WERI-Rb-1 (cell line): Measurements from ENCODE around the gene RSPH1.
"Not testable (repeated sequence)": the region's sequence is repeated elsewhere in the genome, so short reads cannot be mapped to it uniquely, and the experiment has no call there.

Experiments
- DNase-seq: peaks from one replicate; pipeline ENCODE4 v3.0.0-alpha.2; 2020
- H3K27ac ChIP-seq: fragments of 250-450 bp; sonication (Bioruptor Pico); 2 replicates; pipeline ENCODE4 v1.5.1; 2020; ENCODE audit warnings: mild to moderate bottlenecking, moderate library complexity
- H3K27me3 ChIP-seq: fragments of 250-450 bp; sonication (Bioruptor Pico); 2 replicates; pipeline ENCODE4 v1.5.1; 2021; ENCODE audit warnings: mild to moderate bottlenecking, low read depth, moderate library complexity; ENCODE audit not compliant: insufficient read depth, severe bottlenecking
- H3K36me3 ChIP-seq: fragments of 250-450 bp; sonication (Bioruptor Pico); 2 replicates; pipeline ENCODE4 v1.5.1; 2020; ENCODE audit warnings: mild to moderate bottlenecking, moderate library complexity
- H3K4me3 ChIP-seq: 2 replicates; pipeline ENCODE4 v1.5.1; 2011; ENCODE audit warnings: low read depth, mild to moderate bottlenecking, control low read depth, low read length
- H3K9me3 ChIP-seq: fragments of 250-450 bp; sonication (Bioruptor Pico); 2 replicates; pipeline ENCODE4 v1.5.1; 2021; ENCODE audit warnings: mild to moderate bottlenecking, moderate library complexity; ENCODE audit not compliant: severe bottlenecking
- TF ChIP-seq, protein P1 (sequence below): IDR thresholded peaks from 2 replicates; pipeline ENCODE4 v1.5.1; 2011; ENCODE audit warnings: low read depth, mild to moderate bottlenecking, control low read depth, inconsistent platforms, low read length

Gene RSPH1

DNA sequence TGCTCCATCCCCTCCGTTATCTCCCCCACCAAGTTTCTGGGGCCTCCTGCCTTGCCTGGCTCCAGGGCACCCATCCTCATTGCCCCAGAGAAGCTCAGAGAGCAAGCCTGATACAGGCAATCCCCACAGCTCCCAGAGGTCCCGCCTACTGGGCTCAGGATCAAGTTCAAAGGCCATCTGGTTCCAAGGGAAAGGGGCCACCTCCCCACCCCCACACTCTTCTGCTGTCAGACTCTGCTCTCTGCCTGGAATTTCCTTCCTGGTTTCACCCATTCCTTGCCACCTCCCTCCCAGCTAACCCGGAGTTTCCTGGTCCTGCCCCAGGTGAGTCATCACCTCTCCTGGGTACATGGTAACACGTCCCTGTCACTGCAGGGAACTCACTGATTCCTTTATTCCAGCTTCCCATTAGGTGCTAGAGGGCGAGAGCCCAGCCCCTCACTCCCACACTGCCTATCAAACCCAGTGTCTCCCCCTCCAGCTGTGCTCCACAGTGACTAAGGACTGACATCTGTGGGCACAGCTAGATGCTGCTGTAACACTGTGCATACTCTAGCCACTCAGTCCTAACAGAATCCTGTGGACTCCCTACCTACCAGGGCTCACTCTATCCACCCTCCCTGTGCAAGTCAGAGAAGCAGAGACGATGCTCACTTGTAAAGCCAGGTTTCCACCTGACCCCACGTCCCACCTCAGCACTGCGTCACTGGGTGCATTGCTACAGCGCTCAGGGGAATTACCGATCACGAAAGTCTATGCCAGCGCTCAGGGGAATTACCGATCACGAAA, 21.8 kb downstream of the RSPH1 start:
- Histone ChIP-seq H3K36me3 (no peaks in the 10 kb centered on the region), H3K4me3 (no peak overlapping the region), H3K27ac (no peak overlapping the region), H3K9me3 (no peaks in the 10 kb centered on the region), H3K27me3 (no peaks in the 10 kb centered on the region)
- TF ChIP-seq, protein P1, sequence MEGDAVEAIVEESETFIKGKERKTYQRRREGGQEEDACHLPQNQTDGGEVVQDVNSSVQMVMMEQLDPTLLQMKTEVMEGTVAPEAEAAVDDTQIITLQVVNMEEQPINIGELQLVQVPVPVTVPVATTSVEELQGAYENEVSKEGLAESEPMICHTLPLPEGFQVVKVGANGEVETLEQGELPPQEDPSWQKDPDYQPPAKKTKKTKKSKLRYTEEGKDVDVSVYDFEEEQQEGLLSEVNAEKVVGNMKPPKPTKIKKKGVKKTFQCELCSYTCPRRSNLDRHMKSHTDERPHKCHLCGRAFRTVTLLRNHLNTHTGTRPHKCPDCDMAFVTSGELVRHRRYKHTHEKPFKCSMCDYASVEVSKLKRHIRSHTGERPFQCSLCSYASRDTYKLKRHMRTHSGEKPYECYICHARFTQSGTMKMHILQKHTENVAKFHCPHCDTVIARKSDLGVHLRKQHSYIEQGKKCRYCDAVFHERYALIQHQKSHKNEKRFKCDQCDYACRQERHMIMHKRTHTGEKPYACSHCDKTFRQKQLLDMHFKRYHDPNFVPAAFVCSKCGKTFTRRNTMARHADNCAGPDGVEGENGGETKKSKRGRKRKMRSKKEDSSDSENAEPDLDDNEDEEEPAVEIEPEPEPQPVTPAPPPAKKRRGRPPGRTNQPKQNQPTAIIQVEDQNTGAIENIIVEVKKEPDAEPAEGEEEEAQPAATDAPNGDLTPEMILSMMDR = no peak
- peak; percentile 54 for DNase-seq

DNA sequence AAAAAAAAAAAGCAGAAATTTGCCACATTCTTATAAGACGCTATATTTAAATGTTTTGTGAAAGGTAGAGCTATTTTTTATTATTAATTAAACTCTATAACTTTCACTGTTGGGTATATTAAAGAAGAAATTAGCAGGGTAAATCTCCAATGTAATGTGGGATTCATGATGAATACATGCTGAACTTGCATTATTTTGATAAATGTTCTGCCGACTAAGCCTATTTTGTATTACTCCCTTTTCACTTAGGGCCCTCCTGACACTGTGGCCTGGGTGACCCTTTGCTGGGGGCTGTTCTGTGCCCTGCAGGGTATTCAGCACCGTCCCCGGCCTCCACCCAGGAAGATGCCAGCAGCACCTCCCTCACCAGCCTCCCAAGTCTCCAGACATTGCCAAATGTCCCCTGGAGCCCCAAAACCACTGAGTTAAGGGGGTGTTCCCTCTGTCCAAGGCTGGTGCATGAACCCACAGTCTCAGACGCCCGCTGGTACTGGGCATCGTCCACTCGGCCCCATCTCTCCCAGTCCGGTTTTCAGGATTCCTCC, 22.5 kb downstream of the RSPH1 start:
- Histone ChIP-seq H3K4me3 (no peak overlapping the region), H3K27me3 (no peaks in the 10 kb centered on the region), H3K36me3 (no peaks in the 10 kb centered on the region), H3K27ac (no peak overlapping the region), H3K9me3 (no peaks in the 10 kb centered on the region)
- DNase-seq = peak; percentile 3
- TF ChIP-seq, protein P1 = no peak

DNA sequence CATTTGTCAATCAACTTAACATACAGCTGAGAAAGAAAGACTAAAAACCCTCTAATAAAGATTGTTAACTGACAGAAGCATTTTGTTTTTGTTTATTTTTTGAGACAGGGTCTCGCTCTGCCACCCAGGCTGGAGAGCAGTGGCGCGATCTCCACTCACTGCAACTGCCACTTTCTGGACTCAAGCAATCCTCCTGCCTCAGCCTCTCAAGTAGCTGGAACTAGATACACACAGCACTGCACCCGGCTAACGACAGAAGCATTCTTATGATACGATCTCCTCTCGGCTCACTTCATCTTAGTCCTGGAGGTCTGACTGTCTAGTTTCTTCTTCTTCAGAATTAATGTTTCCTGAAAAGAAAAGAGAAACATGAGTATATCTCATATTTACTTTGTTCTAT, 23.5 kb downstream of the RSPH1 start:
- Histone ChIP-seq H3K36me3 (no peaks in the 10 kb centered on the region), H3K9me3 (no peaks in the 10 kb centered on the region), H3K4me3 (no peak overlapping the region), H3K27ac (no peak overlapping the region), H3K27me3 (no peaks in the 10 kb centered on the region)
- no peak for DNase-seq
- TF ChIP-seq, protein P1 = no peak

DNA sequence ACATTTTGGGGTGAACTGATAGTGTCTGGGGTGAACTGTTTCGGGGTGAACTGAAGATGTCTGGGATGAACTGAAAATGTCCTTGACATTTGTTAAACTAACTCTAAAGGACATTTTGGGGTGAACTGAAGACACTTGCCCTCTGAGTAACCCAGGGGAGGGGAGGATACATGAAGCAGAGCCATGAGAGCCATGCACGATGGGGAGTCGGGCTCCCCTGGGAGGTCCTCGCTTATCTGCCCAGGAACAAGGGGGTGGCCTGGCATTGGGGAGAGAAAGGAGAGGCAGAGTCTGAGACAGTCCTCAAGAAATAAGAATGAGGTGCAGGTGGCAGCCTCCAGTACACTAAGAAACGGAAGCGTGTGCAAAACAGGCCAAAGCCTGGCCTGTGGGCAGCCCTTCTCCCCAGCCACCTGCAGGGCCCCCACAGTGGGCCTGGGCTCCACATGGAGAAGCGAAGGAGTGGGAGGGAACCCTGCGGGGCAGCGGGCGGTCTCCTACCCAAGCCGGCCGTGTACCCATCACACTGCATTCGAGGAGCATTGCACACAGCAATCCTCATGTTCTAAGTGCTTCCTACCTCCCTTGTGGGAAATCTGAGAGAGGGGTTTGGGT, 24.2 kb downstream of the RSPH1 start:
- Histone ChIP-seq H3K9me3 (no peaks in the 10 kb centered on the region), H3K27ac (no peak overlapping the region), H3K36me3 (no peaks in the 10 kb centered on the region), H3K4me3 (no peak overlapping the region), H3K27me3 (no peaks in the 10 kb centered on the region)
- DNase-seq = no peak
- TF ChIP-seq, protein P1 = no peak

DNA sequence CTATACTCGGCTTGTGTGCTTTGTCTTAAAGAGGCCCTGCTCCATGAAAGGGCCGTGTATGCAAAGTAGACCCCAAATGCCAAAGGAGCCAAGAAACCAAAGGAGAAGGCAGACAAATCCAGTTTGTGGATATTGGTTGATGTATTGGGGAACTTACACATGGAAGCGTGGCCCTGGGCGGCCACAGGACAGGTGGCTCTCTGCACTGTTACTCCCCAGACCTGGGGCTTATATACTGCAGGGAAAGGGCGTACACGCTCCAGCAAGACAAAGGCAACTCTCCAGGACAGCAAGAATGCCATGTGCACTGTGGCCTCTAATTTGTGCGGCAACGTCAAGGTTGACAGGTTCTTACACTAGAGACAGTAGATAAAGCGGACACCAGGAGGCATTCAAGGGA, 24.8 kb downstream of the RSPH1 start:
- no peak for DNase-seq
- H3K9me3 ChIP-seq = no peaks in the 10 kb centered on the region
- H3K27ac ChIP-seq = no peak overlapping the region
- H3K4me3 ChIP-seq = no peak overlapping the region
- H3K27me3 ChIP-seq = no peaks in the 10 kb centered on the region
- no peaks in the 10 kb centered on the region for H3K36me3 ChIP-seq
- TF ChIP-seq, protein P1 = no peak

DNA sequence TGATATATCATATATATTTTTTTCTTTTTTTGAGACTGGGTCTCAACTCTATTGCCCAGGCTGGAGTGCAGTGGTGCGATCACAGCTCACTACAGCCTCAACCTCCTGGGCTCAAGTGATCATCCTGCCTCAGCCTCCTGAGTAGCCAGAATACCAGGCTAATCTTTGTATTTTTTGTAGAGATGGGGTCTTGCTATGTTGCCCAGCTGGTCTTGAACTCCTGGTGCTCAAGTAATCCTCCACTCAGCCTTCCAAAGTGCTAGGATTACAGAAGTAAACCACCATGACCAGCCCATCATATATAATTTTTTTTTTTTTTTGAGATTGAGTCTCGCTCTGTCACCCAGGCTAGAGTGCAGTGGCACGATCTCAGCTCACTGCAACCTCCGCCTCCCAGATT, 26.3 kb downstream of the RSPH1 start:
- H3K36me3 ChIP-seq, DNase-seq, H3K4me3 ChIP-seq, H3K27ac ChIP-seq, H3K27me3 ChIP-seq, H3K9me3 ChIP-seq: not testable (repeated sequence)
